Measurements from ENCODE around the gene ABCG1.

DNA sequence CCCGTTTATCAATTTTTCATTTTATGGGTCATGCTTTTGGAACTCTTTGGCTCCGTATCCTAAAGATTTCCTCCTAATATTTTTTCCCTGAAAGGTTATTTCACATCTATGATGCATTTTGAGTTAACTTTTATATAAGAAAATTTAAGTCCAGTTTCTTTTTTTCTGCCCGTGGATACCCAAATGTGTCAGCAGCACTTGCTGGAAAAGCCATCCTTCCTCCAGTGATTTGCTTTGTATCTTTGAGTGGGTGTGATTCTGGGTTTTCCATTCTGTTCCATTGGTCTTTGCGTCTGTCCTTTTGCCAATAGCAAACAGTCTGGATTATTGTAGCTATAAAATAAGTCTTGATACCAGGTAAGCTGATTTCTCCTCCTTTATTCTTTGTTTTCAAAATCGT lies 15.6 kb upstream of the ABCG1 start:
- TF ChIP-seq, protein P1, sequence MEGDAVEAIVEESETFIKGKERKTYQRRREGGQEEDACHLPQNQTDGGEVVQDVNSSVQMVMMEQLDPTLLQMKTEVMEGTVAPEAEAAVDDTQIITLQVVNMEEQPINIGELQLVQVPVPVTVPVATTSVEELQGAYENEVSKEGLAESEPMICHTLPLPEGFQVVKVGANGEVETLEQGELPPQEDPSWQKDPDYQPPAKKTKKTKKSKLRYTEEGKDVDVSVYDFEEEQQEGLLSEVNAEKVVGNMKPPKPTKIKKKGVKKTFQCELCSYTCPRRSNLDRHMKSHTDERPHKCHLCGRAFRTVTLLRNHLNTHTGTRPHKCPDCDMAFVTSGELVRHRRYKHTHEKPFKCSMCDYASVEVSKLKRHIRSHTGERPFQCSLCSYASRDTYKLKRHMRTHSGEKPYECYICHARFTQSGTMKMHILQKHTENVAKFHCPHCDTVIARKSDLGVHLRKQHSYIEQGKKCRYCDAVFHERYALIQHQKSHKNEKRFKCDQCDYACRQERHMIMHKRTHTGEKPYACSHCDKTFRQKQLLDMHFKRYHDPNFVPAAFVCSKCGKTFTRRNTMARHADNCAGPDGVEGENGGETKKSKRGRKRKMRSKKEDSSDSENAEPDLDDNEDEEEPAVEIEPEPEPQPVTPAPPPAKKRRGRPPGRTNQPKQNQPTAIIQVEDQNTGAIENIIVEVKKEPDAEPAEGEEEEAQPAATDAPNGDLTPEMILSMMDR (IDR thresholded peaks at IDR 0.05): no peak
- no peak for TF ChIP-seq POLR2A (IDR thresholded peaks at IDR 0.05)
